ENCODE data around the gene PRL.

The PRL gene

DNA sequence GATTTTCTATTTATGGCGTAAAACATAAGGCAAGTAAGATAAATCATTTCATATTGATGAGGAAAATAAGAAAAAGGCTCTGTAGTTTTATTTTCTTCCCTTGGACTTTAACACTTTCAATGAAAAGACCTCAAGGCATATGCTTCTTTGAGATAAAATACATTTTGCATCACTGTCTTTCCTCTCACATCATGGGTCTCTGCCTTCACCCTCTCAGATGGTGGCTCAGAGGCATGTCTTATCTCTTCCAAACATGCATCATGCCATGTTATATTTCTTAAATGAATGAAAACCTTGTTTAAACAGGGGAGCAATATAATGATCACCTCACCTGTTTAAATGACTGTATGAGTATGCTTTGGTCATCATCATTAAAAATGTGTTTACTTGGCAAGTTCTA is 59.3 kb downstream of the PRL start:
- no peak for FAIRE-seq

More for the DNA sequence above, 59.3 kb downstream of the PRL start:
- DNase-seq (ENCODE audit: extremely low spot score, insufficient read length, low read depth) = no peak

Measured in GM18507 (cell line).